ENCODE results near the gene EHMT1. TPM values are rescaled to one million over a fixed set of nuclear protein-coding genes. Genes with fewer than 3 reads are reported as not detected.

EHMT1 gene
- total RNA-seq, 4 donors from 2014 or later = 71.6 to 78.2 (median 74.2) TPM

DNA sequence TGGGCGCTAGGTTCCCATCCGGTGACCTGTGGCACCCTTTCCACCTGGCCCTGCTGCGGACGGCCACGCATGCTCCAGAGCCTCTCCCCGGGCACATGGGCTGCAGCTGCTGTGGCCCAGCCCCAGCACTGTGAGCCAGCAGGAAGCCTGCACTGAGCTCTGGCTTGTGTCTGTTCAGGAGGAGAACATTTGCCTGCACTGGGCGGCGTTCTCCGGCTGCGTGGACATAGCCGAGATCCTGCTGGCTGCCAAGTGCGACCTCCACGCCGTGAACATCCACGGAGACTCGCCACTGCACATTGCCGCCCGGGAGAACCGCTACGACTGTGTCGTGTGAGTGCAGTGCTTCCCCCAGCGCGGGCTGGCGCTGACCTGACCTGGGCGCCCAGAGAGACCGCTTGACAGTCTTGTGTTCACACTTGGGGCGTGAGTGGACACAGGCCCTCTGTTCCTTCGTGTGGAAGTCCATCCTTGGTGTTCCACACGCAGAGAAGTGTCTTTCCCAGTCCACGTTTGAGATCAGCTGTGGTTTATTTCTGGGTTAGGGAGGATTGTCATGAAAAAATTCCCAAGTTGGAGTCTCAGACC is 192.6 kb downstream of the EHMT1 start:
- WGBS = 86% methylated on average over 28 of the region's 30 CpGs
- Histone ChIP-seq H3K27ac (replicated peaks in 1 of 4) (no peak overlapping the region), H3K9me3 (no peaks in the 10 kb centered on the region), H3K4me3 (no peak overlapping the region), H3K36me3 (peaks cover 63 to 84% (median 77%) of the 10 kb centered on the region in 4 donors), H3K27me3 (no peaks in the 10 kb centered on the region), H3K4me1 (no peaks in the 10 kb centered on the region)
- no peak for DNase-seq (ENCODE audit: extremely low spot score)
- TF ChIP-seq, protein P1, sequence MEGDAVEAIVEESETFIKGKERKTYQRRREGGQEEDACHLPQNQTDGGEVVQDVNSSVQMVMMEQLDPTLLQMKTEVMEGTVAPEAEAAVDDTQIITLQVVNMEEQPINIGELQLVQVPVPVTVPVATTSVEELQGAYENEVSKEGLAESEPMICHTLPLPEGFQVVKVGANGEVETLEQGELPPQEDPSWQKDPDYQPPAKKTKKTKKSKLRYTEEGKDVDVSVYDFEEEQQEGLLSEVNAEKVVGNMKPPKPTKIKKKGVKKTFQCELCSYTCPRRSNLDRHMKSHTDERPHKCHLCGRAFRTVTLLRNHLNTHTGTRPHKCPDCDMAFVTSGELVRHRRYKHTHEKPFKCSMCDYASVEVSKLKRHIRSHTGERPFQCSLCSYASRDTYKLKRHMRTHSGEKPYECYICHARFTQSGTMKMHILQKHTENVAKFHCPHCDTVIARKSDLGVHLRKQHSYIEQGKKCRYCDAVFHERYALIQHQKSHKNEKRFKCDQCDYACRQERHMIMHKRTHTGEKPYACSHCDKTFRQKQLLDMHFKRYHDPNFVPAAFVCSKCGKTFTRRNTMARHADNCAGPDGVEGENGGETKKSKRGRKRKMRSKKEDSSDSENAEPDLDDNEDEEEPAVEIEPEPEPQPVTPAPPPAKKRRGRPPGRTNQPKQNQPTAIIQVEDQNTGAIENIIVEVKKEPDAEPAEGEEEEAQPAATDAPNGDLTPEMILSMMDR (IDR thresholded peaks at IDR 0.05) = no peak
- TF ChIP-seq EP300 (IDR thresholded peaks at IDR 0.05) (no peak), POLR2AphosphoS5 (IDR thresholded peaks at IDR 0.05) (no peak), POLR2A (IDR thresholded peaks at IDR 0.05; ENCODE audit: low read depth) (no peak)
- intact Hi-C loops (cut with DNase I) = no loop called here

DNA sequence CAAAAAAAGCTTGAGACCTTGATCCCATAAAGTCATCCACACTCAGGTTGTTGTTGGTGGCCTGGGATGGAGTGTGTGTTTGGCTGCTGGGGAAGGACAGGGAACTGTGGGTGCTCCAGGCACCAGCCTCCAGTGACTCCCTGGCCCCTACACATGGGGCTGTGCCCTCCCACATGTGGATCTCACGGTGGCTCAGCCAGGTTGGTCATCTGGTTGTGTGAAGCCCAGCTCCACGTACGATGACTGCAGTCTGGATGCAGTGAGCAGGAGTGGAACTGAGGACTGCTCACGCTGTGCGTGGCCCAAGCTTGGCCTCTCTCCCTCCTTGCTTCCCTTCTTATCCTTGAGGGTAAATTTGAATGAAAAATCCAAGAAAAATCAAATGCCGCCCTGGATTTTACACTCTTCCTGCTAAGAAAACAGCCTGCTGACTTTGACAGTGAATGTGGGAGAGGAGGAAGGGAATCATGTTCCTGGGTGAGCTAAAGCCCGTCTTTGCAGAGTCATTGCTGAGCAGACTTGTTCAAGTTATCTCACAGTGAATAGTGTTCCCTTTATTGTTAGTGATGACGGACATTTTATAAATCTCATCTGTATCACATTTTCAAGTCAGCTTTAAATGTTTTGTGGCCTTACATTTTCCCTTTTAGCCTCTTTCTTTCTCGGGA is 193.7 kb downstream of the EHMT1 start:
- no peaks in the 10 kb centered on the region for H3K27me3 ChIP-seq
- no peak overlapping the region for H3K4me3 ChIP-seq
- WGBS = 93% methylated on average over 9 of the region's 9 CpGs
- intact Hi-C loops (cut with DNase I) = no loop called here
- no peaks in the 10 kb centered on the region for H3K9me3 ChIP-seq
- DNase-seq (ENCODE audit: extremely low spot score) = no peak
- no peak overlapping the region for H3K27ac ChIP-seq (replicated peaks in 1 of 4)
- TF ChIP-seq POLR2A (IDR thresholded peaks at IDR 0.05; ENCODE audit: low read depth) = no peak
- no peak for TF ChIP-seq POLR2AphosphoS5 (IDR thresholded peaks at IDR 0.05)
- TF ChIP-seq, protein P1 (IDR thresholded peaks at IDR 0.05) = no peak
- no peak for TF ChIP-seq EP300 (IDR thresholded peaks at IDR 0.05)
- no peaks in the 10 kb centered on the region for H3K4me1 ChIP-seq
- H3K36me3 ChIP-seq = peaks cover 72 to 95% (median 87%) of the 10 kb centered on the region in 4 donors

DNA sequence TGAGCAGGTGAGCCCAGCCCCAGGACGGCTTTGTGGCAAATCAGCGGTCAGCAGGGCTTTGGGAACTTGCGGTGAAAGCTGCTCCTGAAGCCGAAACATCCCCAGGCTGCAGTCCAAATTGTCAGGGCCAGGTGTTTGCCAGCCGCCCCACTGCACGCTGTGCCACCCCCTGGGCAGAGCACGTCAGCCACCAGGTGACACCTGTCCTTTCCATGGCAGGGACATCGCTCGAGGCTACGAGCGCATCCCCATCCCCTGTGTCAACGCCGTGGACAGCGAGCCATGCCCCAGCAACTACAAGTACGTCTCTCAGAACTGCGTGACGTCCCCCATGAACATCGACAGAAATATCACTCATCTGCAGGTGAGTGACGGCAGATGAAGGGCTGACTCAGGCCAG is 194.4 kb downstream of the EHMT1 start:
- no peaks in the 10 kb centered on the region for H3K27me3 ChIP-seq
- H3K4me1 ChIP-seq = no peaks in the 10 kb centered on the region
- over 99% methylated on average over 18 of the region's 19 CpGs for WGBS
- no peak for DNase-seq (ENCODE audit: extremely low spot score)
- no peak overlapping the region for H3K27ac ChIP-seq (replicated peaks in 1 of 4)
- no peaks in the 10 kb centered on the region for H3K9me3 ChIP-seq
- intact Hi-C loops (cut with DNase I) = no loop called here
- H3K4me3 ChIP-seq = no peak overlapping the region
- H3K36me3 ChIP-seq = peaks cover 72 to 95% (median 88%) of the 10 kb centered on the region in 4 donors
- TF ChIP-seq, protein P1 (IDR thresholded peaks at IDR 0.05) = no peak
- TF ChIP-seq EP300 (IDR thresholded peaks at IDR 0.05) (no peak), POLR2A (IDR thresholded peaks at IDR 0.05; ENCODE audit: low read depth) (no peak), POLR2AphosphoS5 (IDR thresholded peaks at IDR 0.05) (no peak)

DNA sequence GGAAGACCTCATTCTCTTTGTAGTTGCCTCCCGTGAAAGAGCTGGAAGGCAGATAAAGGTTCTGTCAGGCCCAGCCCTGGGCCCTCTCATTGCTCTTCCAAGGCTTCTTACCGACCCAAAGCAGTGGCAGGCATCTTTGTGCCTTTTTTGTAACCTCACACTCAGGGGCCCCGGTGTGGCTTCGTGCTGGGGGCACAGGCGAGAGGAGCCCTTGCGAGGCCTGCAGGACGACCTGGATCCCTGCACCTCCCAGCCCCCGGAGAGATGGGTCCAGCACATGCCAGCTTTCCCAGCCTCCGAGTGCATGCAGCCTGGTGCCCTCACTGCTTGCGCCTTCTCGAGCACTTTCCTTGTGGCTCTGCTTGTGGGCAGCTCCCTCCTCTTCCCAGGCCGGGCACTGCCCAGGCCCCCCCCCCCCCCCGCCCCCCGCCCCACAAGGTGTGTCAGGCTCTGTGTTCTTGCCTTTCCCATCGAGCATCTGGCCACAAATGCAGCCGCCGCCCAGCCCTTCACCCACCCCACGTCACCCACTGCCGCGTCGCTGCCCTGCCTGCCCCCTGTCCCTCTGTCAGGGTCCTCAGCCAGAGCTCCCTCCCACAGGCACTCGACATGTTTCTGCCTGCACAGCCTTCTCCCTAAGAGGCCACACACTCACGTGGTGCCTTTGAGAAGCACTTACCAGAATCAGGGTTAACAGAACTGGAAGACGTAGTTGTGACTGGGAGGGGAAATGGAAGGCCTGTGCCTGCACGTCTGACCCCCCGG is 195.0 kb downstream of the EHMT1 start:
- 94% methylated on average over 18 of the region's 26 CpGs for WGBS
- H3K9me3 ChIP-seq = no peaks in the 10 kb centered on the region
- H3K27me3 ChIP-seq = no peaks in the 10 kb centered on the region
- TF ChIP-seq EP300 (IDR thresholded peaks at IDR 0.05) (no peak), POLR2A (IDR thresholded peaks at IDR 0.05; ENCODE audit: low read depth) (no peak), POLR2AphosphoS5 (IDR thresholded peaks at IDR 0.05) (no peak)
- TF ChIP-seq, protein P1 (IDR thresholded peaks at IDR 0.05) = no peak
- no peak overlapping the region for H3K27ac ChIP-seq (replicated peaks in 1 of 4)
- H3K4me1 ChIP-seq = no peaks in the 10 kb centered on the region
- no peak for DNase-seq (ENCODE audit: extremely low spot score)
- intact Hi-C loops (cut with DNase I) = no loop called here
- peaks cover 72 to 91% (median 86%) of the 10 kb centered on the region in 4 donors for H3K36me3 ChIP-seq
- no peak overlapping the region for H3K4me3 ChIP-seq

Data from esophagus muscularis mucosa (tissue), 4 donors.